Stimulated activated CD4-positive, alpha-beta T cell treated with anti-CD3 and anti-CD28 coated beads, Interleukin-4, amount 100 ng/mL, for 24 hours (primary cell): Measurements from ENCODE around the gene CRACDL.
A peak's percentile ranks its signal among the peaks of the same experiment; 100 is the strongest.

ENCODE experiments used
- DNase-seq: peaks from one replicate; pipeline ENCODE4 v3.0.0-alpha.2; 2020

CRACDL gene

GRCh38 chr2:98849113-98849512, 86.9 kb downstream of the CRACDL start:
- DNase-seq = no peak

- DNase-seq = no peak
Measured at GRCh38 chr2:98847853-98848252, 88.2 kb downstream of the CRACDL start.

DNA sequence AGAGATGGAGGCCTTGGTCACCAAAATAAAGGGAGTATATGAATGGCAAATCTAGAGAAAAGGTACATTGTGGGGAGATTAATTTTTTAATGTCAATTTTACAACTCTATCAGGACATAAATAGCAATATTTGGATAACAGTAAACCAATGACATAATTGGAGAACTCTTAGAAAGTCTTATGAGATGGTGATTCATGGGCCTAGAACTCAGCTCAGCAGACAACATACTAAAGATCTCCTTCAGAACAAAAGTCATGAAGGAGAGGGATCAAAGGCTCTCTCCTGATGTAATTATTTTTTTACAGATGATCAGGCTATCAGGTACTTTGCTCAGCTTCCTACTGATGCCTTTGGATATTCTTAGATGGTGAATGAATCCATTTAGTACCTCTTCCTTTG, 90.0 kb downstream of the CRACDL start:
- DNase-seq = no peak

DNA sequence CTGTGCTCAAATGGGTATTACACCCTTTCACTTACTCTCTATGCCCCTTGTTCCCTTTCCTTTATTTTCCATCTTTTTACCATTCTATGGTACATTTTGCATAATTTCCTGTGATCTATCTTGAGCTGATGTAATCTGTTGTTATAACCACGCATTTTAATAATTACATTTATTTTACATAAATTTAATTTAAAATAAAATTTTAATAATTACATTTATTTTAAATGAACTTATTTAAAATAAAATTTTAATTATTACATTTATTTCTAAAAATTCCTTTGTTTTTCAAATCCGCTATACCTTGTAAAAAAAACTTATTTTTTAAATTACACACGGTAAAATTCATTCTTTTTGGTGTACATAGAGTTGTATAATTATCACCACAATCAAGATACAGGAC, 93.9 kb downstream of the CRACDL start:
- no peak for DNase-seq

GRCh38 chr2:98839292-98839691, 96.7 kb downstream of the CRACDL start:
- no peak for DNase-seq

DNA sequence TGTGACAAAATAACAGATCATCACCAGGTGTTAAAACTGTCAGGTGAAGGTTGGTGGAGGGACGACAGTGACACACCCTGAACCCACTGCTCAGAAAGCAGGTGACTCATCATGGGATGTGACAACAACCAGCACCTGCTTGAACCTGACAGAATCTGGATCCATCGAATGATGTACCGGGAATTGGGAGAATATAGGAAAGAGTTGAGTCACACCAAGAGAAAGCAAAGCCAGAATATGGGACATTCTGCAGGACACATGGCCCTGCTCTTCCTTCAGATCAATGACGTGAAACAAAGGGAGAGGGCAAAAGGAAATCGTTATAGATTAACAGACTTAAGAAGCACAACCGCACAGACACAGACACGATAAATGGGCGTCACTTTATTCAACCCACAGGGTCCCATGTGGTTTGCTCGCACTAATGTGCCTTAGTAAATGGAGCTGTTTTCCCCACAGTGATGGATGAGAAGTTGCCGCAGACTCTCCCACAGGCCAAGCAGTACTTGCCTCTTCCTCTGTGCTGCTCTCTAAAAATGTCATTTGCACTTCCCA, 100.1 kb downstream of the CRACDL start:
- peak; percentile 50 for DNase-seq

DNA sequence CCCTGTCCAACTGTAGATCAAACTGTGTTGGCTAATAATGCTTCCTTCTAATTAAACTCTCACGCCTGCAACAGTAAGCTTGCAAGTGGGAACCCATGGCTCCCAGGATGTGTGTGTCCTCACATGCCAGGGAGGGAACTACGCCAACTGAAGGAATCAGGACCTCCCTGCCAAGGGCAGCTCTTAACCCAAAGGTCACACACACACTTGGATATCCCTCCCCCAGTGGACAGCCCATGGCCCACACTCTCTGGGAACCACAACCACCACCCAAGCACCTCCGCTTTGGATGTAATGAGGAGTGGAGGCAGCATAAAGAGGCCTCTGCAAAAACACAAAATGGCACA, 102.1 kb downstream of the CRACDL start:
- DNase-seq = no peak

DNA sequence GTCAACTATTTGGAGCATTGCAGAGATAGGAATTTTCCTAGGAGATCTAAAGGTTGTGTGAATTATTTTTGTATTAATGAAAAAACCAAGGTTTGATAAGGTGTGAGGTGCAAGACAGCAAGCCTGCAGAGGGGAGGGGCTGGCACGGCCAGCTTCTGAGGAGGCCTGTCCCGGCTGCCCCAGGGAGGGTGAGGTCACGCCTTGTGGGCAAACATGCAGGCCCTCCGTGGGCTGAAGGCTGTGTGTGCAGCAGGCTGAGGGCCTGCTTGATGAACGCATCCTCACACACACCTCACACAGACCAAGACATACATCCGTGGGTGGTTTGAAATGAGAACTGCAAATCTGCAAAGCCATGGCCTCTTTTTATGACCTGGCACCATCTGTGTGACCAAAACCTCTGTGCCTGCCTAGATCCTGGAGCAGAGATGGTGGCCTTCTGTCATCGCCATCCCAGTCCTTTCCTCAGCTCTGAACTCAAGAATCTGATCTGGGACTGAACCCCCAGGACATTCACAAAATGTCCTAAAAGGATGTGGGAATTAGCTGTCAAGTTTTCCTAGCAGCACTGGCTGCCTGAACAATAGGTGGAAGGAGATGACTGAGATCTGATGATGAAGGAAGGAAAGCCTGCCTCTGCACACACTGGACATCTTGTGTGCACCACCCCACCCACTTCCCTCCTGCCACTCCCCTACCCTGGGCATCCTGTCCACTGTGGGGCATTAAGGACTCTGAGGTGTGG, 102.7 kb downstream of the CRACDL start:
- DNase-seq = no peak

GRCh38 chr2:98832172-98832571, 103.9 kb downstream of the CRACDL start:
- no peak for DNase-seq

DNA sequence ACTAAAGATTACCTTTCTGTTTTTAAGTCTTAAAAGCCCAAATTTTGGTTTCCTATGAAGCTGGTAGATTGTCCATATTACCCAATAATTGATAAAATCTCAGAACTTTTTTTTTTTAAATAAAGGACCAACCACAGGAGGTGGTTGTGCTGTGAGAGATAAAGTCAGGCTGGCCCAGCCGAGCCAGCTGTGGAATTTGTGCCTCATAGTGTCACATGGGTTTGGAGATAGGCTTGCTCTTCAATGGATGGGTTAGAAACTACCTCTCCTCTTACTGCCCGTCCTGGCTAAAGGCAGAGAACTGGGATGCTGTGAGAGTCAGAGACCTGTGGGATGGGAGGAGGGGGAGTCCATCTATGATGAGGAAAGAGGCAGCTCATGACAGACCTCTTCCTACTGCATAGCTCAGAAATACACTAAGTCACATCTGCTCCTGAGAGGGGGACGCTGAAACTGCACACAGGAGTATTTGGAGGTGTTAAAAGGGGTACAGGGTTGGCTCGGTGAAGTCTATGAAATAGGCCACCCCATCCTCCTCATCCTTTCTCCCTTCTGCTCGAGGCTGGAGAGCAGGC, 105.4 kb downstream of the CRACDL start:
- DNase-seq = no peak

DNA sequence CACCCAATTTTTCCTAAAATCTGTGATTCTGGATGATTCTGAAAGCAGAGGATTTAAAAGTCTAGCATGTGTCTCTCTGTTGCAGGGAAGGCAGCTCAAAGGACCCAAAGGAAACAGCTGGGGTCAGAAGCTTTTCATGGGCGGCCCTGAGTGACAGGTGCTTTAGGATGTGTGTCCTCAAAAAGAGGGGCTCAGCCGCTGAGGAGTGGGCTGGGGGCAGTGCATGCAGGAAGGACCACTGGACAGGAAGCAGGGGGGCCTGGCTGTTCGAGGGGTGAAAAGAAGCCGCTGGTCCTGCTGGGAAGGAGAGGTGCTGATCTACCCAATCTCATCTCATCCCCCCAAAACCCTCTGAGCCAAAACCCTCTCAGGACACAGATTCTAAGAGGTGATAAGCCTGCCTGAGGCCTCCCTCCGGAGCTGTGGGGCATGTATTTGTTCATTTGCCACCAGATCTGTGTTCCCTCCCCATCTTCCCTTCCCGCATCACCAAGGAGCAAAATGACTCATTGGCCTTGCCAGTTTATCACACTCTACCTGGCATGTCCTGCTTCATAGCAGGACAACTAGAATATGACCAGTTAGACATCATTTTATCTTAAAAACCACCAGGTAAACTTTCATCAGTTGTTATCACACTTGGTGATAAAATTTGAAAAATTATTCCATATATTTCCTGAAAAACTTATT, 106.3 kb downstream of the CRACDL start:
- DNase-seq = no peak

- DNase-seq = no peak
Measured at GRCh38 chr2:98828793-98829371, 107.1 kb downstream of the CRACDL start.

GRCh38 chr2:98828369-98828744, 107.7 kb downstream of the CRACDL start:
- DNase-seq = no peak

DNA sequence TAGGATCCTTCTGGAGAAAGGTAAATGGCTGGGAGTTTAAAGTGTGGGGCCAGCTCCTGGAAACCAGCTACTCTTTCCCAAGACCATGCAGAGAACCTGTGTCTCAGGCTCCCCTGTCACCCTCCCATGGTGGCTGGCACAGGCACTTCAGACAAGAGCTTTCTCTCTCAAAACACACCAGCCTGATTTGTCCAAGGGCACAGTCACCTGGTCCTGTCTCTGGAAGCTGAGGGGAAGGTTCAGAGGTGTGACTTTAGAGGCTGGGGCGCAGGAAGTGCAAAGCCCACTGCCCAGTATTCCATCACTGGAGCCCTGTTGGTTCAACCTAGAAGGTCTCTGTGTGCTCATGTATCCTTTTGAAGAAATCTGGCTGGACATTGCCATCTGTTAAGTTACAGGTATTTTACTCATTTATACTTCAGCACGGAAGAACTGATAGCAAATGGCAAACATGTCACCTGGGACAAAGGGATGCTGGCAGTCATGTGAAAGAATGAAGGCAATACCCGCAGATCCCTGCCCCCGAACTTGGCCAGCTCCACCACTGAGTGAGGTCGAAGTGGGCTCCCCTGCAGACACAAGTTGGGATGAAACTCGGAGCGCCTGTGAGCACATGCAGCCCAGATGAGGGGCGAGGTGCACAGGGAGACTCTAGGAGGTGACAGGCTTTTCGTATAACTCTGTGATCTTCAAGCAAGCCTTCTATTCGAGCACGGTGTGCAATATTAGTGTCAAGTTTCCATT, 108.2 kb downstream of the CRACDL start:
- DNase-seq = no peak

- DNase-seq = no peak
Measured at GRCh38 chr2:98826856-98827255, 109.2 kb downstream of the CRACDL start.

DNA sequence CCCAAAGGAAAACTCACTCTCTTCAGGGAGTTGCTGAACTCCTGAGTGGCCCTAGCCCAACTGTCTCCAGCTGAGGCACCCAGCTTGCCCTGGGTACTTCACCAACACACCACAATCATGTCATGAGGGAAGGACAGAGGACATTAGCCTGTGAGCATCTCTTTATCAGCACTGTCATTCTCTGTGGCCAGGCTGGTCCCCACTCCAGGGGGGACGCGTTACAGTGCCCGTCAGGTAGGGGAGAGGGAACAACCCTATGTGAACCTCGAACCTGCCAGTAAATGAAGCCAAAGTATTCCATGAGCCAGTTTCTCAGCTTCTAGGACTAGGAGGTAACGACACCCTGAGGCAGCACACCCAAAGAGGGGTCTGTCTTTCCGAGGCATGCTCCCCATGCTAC, 110.2 kb downstream of the CRACDL start:
- no peak for DNase-seq

DNA sequence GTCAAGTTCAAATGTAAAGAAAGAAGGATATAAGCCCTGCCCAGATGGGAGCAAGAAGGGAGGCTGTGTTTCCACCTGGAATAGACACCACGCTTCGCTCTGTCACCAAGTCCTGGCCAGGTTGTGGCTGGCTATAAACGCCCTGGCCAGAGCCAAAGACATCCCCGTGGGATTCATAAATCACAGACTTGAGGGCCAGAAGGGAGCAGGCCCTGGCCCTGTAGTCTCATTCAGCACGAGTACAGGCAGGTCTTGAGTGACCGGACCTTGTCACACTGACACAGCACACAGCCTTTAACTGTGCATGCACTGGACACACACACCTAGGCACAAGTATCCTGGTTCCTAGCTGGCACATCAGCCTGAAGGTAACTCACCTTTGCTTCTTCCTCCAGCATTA, 110.6 kb downstream of the CRACDL start:
- no peak for DNase-seq

DNA sequence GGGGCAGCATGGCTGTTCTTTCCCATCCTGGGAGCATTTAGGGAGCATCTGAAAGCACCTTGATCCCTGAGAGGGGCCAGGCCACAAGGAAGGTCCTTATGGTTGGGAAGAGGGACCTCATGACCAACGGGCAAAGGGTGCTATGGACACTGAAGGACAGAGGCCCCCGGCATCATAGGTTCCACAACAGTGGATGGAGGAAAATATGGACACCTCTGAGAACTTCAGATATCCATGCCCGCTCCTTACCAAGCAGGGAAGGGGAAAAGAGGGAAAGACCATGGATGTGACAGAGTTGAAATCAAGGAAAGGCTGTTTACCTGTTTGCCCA, 111.0 kb downstream of the CRACDL start:
- DNase-seq = no peak

- DNase-seq = no peak
Measured at GRCh38 chr2:98824256-98825019, 111.6 kb downstream of the CRACDL start.

- DNase-seq = no peak
Measured at GRCh38 chr2:98823196-98824170, 112.5 kb downstream of the CRACDL start.
